Measurements from ENCODE around the gene CMTM2. TPM values are rescaled to one million over a fixed set of nuclear protein-coding genes. Genes with fewer than 3 reads are reported as not detected.
"Not testable (repeated sequence)": the region's sequence is repeated elsewhere in the genome, so short reads cannot be mapped to it uniquely, and the experiment has no call there.

Gene CMTM2
- total RNA-seq, 3 donors from 2014 or later: not detected

DNA sequence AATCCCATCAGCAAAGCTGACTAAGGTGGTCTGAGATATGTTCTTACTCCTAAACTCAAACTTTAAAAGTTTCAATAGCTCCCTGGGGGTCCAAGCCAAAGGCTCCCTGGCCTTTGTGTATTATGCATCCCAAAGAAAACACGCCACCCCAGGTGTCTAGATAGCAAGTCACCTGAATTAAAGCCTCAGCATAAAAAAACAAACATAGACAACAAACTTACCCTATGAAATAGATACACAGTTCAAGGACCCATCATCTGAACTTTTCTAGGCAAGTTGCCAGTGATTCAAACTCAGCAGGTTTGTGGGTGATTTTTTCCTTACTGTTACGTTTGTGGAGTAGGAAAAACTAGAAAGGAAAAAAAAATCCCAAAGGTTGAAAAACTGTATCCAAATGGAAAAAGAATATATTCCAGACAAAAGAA is 37.8 kb downstream of the CMTM2 start:
- no peak overlapping the region for H3K4me3 Mint-ChIP-seq
- ATAC-seq (no peak), DNase-seq (no peak)
- no peaks in the 10 kb centered on the region for H3K36me3 Mint-ChIP-seq (ENCODE audit: insufficient read depth)
- H3K27me3 Mint-ChIP-seq (ENCODE audit: low read depth): no peaks in the 10 kb centered on the region
- no peaks in the 10 kb centered on the region for H3K4me1 Mint-ChIP-seq (ENCODE audit: low read depth)
- H3K9me3 Mint-ChIP-seq: no peaks in the 10 kb centered on the region

GRCh38 chr16:66617728-66618127 is 38.5 kb downstream of the CMTM2 start:
- DNase-seq: no peak
- Mint-ChIP-seq H3K36me3 (ENCODE audit: insufficient read depth) (no peaks in the 10 kb centered on the region), H3K9me3 (no peaks in the 10 kb centered on the region), H3K4me3 (no peak overlapping the region), H3K27me3 (ENCODE audit: low read depth) (no peaks in the 10 kb centered on the region), H3K4me1 (ENCODE audit: low read depth) (no peaks in the 10 kb centered on the region)
- ATAC-seq: no peak

DNA sequence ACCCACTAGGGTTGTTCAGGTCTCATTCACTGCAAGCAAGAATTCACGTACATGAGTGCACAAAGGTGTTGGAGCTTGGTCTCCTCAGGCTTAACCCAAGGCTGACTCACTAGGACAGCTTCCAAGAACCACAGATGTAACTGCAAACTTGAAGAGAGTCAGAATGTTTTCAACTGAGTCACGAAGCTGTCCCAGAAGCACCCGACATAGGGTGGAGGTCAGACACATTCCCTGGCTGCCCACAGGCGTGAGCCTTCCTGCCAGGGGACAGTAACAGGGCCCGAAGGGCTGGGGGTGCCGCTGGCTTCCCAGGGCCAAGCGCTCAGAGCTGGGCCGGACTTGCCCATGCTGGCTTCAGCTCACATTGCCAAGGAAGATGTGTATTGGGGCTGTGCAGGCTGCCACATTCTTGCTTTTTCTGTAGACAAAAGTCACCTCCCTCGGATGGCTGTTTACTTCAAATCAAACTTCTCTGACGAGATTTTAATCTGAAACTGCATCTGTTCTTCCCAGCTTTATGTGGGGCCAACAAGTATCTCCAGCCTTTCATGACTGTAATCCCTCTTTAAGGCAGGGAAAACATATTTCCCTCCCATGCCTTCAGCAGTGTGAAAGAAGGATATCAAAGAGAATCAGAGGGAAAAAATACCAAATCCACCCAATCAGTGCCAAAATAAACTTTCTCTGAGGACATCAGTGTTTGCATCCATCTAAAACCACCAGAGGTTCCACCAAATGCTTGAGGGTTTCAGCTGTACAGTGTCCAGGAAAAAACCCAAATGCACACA is 39.5 kb downstream of the CMTM2 start:
- DNase-seq (no peak), ATAC-seq (no peak)
- Mint-ChIP-seq H3K9me3 (no peaks in the 10 kb centered on the region), H3K4me3 (no peak overlapping the region), H3K36me3 (ENCODE audit: insufficient read depth) (no peaks in the 10 kb centered on the region), H3K4me1 (ENCODE audit: low read depth) (no peaks in the 10 kb centered on the region), H3K27me3 (ENCODE audit: low read depth) (no peaks in the 10 kb centered on the region)

DNA sequence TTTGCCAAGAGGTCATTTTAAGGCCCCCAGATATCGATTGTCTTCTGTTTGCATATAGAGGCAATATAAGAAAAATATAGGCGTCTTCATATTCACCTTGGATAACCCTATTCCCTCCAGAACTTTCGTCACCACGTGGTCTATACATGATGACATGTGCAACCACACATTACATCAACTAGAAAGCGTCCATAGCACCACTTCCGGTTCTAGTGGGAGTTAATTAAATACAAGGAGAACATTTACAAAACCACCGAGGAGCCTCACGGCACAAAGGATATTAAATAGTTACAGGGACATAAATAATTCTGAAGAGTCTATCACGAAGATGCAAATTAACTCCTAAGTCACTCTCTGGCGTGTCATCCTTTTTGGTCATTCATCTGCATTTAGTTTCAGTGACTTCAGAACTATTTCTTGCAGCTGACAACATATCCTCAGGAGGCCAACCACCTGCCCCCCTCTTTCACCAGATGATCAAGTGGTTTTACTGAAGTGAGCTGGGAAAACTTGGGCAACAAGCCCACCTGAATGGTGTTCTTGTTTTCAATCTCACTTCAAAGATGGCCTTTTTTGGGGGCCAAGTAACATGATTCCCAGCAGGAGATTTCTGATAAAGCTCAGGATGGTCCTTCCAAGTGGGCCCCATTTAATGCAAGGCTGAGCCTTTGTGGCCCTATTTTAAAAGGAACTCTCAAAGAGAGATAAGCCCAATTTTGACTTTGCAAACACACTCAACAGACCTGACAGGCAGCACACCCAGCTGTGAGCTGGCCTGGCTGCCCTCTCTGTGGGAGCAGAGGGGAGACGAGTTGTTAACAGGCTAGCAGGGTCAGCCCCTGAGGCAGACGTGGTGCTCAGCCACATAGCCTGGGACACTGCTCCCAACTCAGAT is 40.5 kb downstream of the CMTM2 start:
- H3K27me3 Mint-ChIP-seq (ENCODE audit: low read depth): no peaks in the 10 kb centered on the region
- H3K4me1 Mint-ChIP-seq (ENCODE audit: low read depth): no peaks in the 10 kb centered on the region
- DNase-seq (no peak), ATAC-seq (no peak)
- H3K9me3 Mint-ChIP-seq: no peaks in the 10 kb centered on the region
- no peaks in the 10 kb centered on the region for H3K36me3 Mint-ChIP-seq (ENCODE audit: insufficient read depth)
- no peak overlapping the region for H3K4me3 Mint-ChIP-seq

- no peak overlapping the region for H3K4me3 Mint-ChIP-seq
- no peaks in the 10 kb centered on the region for H3K27me3 Mint-ChIP-seq (ENCODE audit: low read depth)
- ATAC-seq (no peak), DNase-seq (no peak)
- no peaks in the 10 kb centered on the region for H3K9me3 Mint-ChIP-seq
- no peaks in the 10 kb centered on the region for H3K36me3 Mint-ChIP-seq (ENCODE audit: insufficient read depth)
- H3K4me1 Mint-ChIP-seq (ENCODE audit: low read depth): no peaks in the 10 kb centered on the region
Measured at GRCh38 chr16:66620429-66620795, 41.1 kb downstream of the CMTM2 start.

- H3K4me3 Mint-ChIP-seq: no peak overlapping the region
- no peaks in the 10 kb centered on the region for H3K9me3 Mint-ChIP-seq
- no peaks in the 10 kb centered on the region for H3K27me3 Mint-ChIP-seq (ENCODE audit: low read depth)
- DNase-seq (no peak), ATAC-seq (no peak)
- no peaks in the 10 kb centered on the region for H3K36me3 Mint-ChIP-seq (ENCODE audit: insufficient read depth)
- no peaks in the 10 kb centered on the region for H3K4me1 Mint-ChIP-seq (ENCODE audit: low read depth)
Measured at GRCh38 chr16:66621973-66622372, 42.7 kb downstream of the CMTM2 start.

GRCh38 chr16:66622863-66623262 is 43.6 kb downstream of the CMTM2 start:
- Mint-ChIP-seq H3K4me1 (ENCODE audit: low read depth) (no peaks in the 10 kb centered on the region), H3K27me3 (ENCODE audit: low read depth) (no peaks in the 10 kb centered on the region), H3K9me3 (no peaks in the 10 kb centered on the region), H3K4me3 (no peak overlapping the region), H3K36me3 (ENCODE audit: insufficient read depth) (no peaks in the 10 kb centered on the region)
- ATAC-seq (no peak), DNase-seq (no peak)

DNA sequence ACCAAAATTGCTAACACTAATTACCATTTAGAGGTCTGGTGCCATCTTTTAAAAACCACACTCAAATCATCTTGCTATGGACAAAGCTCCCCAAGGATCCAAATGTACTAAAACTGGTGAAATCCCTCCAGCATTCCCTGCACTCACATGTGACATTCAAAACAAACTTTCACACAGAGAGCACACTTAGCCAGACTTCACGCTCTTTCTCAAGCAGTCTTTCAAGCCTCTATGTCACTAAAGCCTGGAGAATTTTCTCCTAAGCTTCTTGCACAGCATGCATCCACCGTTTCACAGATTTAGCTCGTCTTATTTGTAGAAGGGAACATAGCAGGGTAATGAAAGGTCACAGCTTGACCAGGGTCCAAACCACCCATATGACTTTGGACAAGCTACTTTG is 44.5 kb downstream of the CMTM2 start:
- no peaks in the 10 kb centered on the region for H3K36me3 Mint-ChIP-seq (ENCODE audit: insufficient read depth)
- no peak for ATAC-seq
- no peak for DNase-seq

DNA sequence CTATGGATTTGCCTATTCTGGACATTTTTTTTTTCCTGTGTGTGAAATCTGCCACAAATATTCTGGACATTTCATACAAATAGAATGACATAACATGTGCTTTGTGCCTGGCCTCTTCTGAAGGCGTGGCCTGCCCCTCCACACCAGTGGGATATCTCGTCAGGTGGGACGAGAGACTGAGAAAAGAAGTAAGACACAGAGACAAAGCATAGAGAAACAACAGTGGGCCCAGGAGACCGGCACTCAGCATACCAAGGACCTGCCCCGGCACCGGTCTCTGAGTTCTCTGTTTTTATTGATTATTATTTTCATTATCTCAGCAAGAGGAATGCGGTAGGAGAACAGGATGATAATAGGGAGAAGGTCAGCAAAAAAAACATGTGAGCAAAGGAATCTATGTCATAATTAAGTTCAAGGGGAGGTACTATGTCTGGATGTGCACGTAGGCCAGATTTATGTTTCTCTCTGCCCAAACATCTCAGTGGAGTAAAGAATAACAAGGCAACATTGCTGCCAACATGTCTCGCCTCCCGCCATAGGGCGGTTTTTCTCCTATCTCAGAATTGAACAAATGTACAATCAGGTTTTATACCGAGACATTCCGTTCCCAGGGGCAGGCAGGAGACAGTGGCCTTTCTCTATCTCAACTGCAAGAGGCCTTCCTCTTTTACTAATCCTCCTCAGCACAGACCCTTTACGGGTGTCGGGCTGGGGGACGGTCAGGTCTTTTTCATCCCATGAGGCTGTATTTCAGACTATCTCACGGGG is 48.5 kb downstream of the CMTM2 start:
- ATAC-seq; H3K9me3 Mint-ChIP-seq; H3K4me3 Mint-ChIP-seq; H3K4me1 Mint-ChIP-seq (ENCODE audit: low read depth); DNase-seq; H3K36me3 Mint-ChIP-seq (ENCODE audit: insufficient read depth); H3K27me3 Mint-ChIP-seq (ENCODE audit: low read depth): not testable (repeated sequence)

More for the DNA sequence above, 44.5 kb downstream of the CMTM2 start:
- Mint-ChIP-seq H3K9me3 (no peaks in the 10 kb centered on the region), H3K27me3 (ENCODE audit: low read depth) (no peaks in the 10 kb centered on the region), H3K4me1 (ENCODE audit: low read depth) (no peaks in the 10 kb centered on the region), H3K4me3 (no peak overlapping the region)

- H3K4me1 Mint-ChIP-seq (ENCODE audit: low read depth): no peaks in the 10 kb centered on the region
- H3K9me3 Mint-ChIP-seq: no peaks in the 10 kb centered on the region
- DNase-seq (no peak), ATAC-seq (no peak)
- H3K27me3 Mint-ChIP-seq (ENCODE audit: low read depth): no peaks in the 10 kb centered on the region
- no peaks in the 10 kb centered on the region for H3K36me3 Mint-ChIP-seq (ENCODE audit: insufficient read depth)
- H3K4me3 Mint-ChIP-seq: no peak overlapping the region
Measured at GRCh38 chr16:66629856-66630255, 50.6 kb downstream of the CMTM2 start.

GRCh38 chr16:66630561-66631260 is 51.4 kb downstream of the CMTM2 start:
- not testable (repeated sequence) for ATAC-seq; H3K27me3 Mint-ChIP-seq (ENCODE audit: low read depth); H3K4me3 Mint-ChIP-seq; H3K9me3 Mint-ChIP-seq; H3K4me1 Mint-ChIP-seq (ENCODE audit: low read depth); H3K36me3 Mint-ChIP-seq (ENCODE audit: insufficient read depth); DNase-seq

DNA sequence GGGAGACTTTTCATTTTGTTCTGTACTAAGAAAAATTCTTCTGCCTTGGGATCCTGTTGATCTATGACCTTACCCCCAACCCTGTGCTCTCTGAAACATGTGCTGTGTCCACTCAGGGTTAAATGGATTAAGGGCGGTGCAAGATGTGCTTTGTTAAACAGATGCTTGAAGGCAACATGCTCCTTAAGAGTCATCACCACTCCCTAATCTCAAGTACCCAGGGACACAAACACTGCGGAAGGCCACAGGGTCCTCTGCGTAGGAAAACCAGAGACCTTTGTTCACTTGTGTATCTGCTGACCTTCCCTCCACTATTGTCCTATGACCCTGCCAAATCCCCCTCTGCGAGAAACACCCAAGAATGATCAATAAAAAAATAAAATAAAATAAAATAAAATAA is 52.3 kb downstream of the CMTM2 start:
- H3K4me3 Mint-ChIP-seq; H3K4me1 Mint-ChIP-seq (ENCODE audit: low read depth); H3K36me3 Mint-ChIP-seq (ENCODE audit: insufficient read depth); H3K27me3 Mint-ChIP-seq (ENCODE audit: low read depth); H3K9me3 Mint-ChIP-seq; ATAC-seq; DNase-seq: not testable (repeated sequence)

DNA sequence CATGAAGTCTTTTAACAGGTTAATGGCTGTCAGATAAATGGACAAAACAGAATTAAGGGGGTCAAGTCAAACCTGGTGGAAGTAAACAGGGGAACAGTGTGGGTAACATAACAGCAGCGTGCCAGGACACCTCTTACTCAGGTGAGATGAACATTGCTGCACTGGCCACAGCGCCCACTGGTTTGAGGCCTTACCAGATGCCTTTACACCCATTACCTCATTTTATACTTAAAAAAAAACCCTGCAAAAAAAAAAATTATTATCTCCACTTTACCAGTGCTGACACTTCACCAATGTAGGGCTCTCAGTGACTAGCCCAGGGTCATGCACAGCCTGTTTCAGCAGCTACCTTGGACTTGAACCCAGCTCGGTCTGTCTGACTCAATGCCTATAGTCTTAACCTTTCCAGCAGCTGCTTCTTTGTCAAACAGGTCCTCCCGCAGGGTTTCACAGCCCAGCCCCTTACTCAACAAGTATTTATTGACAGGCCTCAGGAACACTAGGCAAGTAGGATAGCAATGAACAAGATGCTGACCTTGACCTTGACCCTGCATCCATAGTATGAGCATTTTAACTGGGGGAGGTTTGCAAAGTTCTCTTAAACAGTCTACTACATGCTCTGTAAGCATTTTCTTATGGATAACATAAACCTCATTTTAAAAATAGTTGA is 55.4 kb downstream of the CMTM2 start:
- no peaks in the 10 kb centered on the region for H3K27me3 Mint-ChIP-seq (ENCODE audit: low read depth)

More for the DNA sequence above, 55.4 kb downstream of the CMTM2 start:
- H3K9me3 Mint-ChIP-seq: no peaks in the 10 kb centered on the region
- DNase-seq: no peak
- ATAC-seq: no peak
- no peaks in the 10 kb centered on the region for H3K4me1 Mint-ChIP-seq (ENCODE audit: low read depth)
- H3K36me3 Mint-ChIP-seq (ENCODE audit: insufficient read depth): no peaks in the 10 kb centered on the region
- H3K4me3 Mint-ChIP-seq: no peak overlapping the region

Data from activated T-cell treated with anti-CD3 and anti-CD28 coated beads, Interleukin-2, amount 50 U/mL, for 4 hours (primary cell).